GM21786 (cell line): ENCODE measurements around the gene SPATA2L.
"Not testable (repeated sequence)": the region's sequence is repeated elsewhere in the genome, so short reads cannot be mapped to it uniquely, and the experiment has no call there.

ENCODE experiments used
- ATAC-seq: cut with Tn5 transposase; IDR thresholded peaks from one replicate; pipeline ENCODE4 v1.9.1; 2021; ENCODE audit not compliant: unreplicated experiment

The SPATA2L gene

GRCh38 chr16:89708481-89708931 lies 7.0 kb upstream of the SPATA2L start:
- no peak for ATAC-seq

DNA sequence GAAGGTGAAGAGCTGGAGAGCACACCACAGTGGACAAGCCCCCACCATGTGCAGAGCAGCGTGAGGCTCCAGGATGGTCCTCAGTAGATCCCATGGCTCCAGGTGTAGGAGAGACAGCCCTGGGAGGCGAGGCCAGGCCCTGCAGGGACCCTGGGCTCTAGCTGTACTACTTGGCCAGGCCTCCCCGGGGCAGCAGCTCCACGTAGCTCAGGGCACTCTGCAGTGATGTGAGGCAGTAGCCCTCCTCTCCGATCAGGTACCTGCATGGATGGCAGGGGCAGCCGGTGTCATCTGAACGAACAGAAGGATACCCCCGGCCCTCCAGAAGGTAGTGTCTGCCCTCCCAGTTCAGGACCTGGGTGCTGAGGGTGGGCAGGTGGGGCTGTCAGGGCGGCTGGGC lies 6.2 kb upstream of the SPATA2L start:
- no peak for ATAC-seq

GRCh38 chr16:89706518-89707260 lies 5.2 kb upstream of the SPATA2L start:
- ATAC-seq: no peak

DNA sequence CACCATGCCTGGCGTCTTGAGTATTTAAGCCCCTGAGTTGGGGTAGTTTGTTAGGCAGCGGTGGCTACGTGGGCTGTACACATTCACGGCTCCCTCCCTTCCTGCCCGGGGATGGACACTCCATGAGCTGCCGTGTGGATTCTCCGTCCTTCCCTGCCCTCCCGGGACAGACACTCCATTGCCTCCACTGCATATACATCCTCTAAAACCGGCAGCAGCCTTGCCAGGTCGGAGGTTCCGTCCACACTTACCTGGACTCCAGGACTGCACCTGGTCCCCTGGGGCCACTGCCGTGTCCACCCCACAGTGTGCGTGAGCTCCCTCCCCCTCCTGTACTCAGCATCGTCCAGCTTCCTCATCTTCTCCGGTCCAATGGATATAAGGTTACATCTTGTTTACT lies 3.5 kb upstream of the SPATA2L start:
- no peak for ATAC-seq

- ATAC-seq: no peak
Measured at GRCh38 chr16:89704281-89704680, 2.8 kb upstream of the SPATA2L start.

- ATAC-seq: no peak
Measured at GRCh38 chr16:89700649-89701424, 668 bp downstream of the SPATA2L start.

DNA sequence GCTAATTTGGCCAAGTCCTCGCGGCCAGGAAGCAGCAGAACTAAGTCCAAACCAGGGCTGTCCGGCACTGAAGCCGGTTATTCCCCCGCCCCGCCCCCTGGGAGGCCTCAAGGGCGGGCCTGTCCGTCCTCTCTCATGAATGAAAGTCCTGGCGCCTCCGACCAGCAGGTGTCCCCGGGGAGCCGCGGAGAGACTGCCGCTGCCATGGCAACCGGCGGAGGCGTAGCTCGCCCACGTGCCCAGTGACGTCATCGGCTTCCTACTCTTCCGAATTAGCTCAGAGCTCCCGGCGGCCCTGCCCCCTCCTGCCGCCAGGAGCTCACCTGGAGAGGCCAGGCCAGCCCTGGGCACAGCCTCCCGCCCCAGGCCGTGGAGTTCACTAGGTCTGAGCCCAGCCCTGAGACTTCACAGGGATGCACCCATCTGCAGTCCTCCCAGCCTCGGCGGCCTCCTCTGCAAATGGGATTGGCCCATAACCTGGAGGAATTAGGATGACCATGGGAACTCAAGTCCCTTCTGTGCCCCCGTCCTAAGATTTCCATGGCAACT lies 1.3 kb downstream of the SPATA2L start:
- ATAC-seq: peak; percentile 56

GRCh38 chr16:89699629-89700099 lies 1.8 kb downstream of the SPATA2L start:
- ATAC-seq: not testable (repeated sequence)

DNA sequence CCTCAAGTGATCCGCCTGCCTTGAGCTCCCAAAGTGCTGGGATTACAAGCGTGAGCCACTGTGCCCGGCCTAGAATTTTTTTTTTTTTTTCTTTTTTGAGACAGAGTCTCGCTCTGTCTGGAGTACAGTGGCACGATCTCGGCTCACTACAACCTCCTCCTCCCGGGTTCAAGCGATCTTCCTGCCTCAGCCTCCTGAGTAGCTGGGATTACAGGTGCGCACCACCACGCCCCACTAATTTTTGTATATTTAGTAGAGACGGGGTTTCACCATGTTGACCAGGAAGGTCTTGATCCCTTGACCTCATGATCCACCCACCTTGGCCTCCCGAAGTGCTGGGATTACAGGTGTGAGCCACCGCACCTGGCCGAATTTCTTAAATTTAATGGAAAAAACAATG lies 2.8 kb downstream of the SPATA2L start:
- ATAC-seq: not testable (repeated sequence)

DNA sequence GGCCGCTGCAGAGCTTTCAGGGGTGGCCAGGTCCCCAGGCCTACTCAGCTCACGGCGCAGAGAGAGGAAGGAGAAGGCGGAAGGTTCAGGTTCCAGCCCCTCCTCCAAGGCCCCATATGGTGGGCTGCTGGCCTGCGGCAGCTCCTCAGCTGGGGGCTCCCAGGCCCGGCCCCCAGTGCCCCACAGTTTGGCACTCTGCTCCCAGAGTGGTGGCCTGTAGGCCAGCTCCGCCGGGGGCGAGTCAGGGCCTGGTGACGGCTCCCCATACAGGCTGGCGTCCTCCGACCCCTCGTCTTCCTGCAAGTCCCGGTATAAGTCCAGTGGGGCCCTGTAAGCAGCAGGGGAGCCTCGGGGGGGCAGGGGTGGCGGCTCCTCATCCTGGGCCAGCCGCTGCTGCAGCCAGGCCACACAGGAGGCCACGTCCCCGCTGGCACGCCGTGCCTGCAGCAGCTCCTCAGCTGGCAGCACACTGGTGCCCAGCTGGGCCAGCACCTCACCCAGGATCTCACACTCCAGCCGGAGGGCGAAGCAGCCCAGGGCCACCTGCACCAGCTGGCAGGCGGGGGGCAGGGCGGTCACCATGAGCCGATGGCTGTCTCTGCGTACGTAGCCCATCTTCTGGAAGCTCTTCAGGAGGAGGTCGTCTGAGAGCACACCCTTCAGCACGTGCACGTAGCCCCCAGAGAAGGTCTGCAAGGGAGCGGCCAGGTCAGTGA lies 3.7 kb downstream of the SPATA2L start:
- no peak for ATAC-seq

- no peak for ATAC-seq
Measured at GRCh38 chr16:89697161-89697615, 4.3 kb downstream of the SPATA2L start.

- no peak for ATAC-seq
Measured at GRCh38 chr16:89696670-89697128, 4.8 kb downstream of the SPATA2L start.

- no peak for ATAC-seq
Measured at GRCh38 chr16:89695875-89696669, 5.4 kb downstream of the SPATA2L start.

DNA sequence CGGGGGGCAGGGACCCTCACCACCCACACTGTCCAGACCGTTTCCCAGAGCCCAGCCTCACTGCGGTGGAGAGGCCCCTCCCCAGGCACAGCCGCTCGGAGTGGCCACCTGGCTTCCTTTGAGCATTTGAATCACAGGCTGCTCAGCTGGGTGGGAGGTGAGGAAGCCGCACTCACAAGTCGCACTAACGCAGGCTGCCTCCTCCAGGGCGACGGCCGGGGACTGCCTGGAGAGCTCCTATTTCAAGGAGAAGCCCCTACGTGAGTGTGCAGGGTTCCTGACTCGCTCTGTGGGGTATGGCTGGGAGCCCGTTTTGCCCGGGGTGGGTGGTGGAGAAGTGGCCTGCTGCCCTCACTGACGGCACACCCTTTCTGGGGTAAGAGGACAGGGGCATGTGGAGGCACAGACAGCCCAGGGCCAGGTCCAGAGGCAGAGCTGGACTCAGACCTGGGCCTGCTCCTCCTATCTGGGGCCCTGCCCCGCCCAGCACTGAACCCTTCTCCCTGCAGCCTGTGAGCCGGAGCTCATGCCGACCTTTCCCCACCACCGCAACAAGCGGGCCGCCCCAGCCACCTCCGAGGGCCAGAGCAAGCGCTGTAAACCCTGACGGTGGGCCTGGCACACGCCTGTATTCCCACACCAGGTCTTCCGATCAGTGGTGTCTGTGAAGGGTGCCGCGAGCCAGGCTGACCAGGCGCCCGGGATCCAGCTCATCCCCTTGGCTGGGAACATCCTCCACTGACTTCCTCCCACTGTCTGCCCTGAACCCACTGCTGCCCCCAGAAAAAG lies 6.2 kb downstream of the SPATA2L start:
- ATAC-seq: no peak

GRCh38 chr16:89694784-89695085 lies 6.8 kb downstream of the SPATA2L start:
- not testable (repeated sequence) for ATAC-seq

DNA sequence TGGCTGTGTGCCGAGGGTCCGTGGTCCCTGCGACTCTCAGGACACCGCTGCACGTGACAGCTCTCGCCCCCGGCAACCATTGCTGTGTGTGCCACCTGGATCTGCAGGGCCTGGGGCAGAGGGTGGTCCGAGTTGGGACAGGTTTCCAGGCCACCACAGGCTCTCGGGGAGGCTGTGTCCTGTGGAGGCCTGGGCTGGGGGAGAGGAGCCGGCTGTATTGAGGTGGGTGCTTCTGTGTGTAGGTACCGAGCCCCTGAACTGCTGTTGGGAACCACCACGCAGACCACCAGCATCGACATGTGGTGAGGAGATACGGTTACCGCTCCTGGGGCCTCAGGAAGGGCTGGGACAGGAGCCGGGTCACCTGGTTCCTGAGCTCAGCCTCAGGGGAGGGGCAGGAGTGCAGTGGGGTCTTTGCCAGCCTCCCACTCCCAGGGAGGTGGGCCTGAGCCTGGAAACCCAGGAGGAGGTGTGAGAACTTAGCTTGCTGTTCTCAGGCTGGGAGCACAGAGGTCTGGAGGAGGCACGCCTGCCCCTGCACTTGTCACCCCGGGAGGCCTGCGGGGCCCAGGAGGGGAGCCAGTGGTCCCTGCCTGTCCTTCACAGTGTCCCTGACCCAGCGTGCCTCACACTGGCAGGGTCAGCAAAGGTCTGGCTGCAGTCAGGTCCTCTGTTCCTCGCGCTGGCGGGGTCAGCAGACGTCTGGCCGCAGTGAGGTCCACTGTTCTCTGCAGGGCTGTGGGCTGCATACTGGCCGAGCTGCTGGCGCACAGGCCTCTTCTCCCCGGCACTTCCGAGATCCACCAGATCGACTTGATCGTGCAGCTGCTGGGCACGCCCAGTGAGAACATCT lies 7.3 kb downstream of the SPATA2L start:
- ATAC-seq: no peak

GRCh38 chr16:89693289-89693731 lies 8.2 kb downstream of the SPATA2L start:
- ATAC-seq: no peak

- ATAC-seq: no peak
Measured at GRCh38 chr16:89691986-89692569, 9.4 kb downstream of the SPATA2L start.
